ENCODE measurements around the gene ANXA4. TPM values are rescaled to one million over a fixed set of nuclear protein-coding genes. Genes with fewer than 3 reads are reported as not detected.

ANXA4 gene
- total and polyA plus RNA-seq, 4 donors, result 17.6 to 135 (median 59.4) TPM

DNA sequence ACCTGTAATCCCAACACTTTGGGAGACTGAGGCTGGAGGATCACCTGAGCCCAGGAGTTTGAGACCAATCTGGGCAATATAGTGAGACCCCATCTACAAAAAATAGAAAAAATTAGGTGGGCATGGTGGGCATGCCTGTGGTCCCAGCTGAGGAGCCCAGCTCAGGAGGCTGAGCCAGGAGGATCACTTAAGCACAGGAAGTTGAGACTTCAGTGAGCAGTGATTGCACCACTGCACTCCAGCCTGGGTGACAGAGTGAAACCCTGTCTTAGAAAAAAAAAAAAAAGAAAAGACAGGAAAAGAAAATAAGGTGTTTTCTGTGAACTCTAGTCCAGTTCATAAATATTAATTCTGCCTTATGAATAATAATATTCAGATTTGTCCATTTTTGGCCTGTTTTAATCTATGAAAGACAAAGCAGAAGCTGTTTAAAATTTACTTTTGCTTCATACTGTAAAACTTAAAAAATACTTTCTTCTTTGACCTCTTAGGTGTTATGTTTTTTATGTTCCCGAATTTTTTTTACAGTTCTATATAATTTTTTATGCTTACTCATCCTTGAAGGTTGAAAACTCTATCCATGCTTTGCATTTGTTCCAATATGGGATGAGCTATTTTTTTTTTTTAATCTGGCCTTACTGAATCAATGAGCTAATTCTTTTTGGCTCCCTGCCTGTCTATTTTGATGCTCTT, 8.4 kb upstream of the ANXA4 start (continued):
- no peak for TF ChIP-seq ZBTB33 (IDR thresholded peaks at IDR 0.05)
- no peak for TF ChIP-seq FOXA1 (IDR thresholded peaks at IDR 0.05)
- no peak for TF ChIP-seq YY1 (IDR thresholded peaks at IDR 0.05)

GRCh38 chr2:69734035-69734611, 7.8 kb upstream of the ANXA4 start:
- H3K9me3 ChIP-seq (ENCODE audit: control insufficient read depth in 4 of 4, low read length in 3 of 4), result no peaks in the 10 kb centered on the region
- no peak overlapping the region for H3K27ac ChIP-seq (ENCODE audit: low read depth in 1 of 2, low read length in 2 of 2)
- H3K9ac ChIP-seq (ENCODE audit: low read depth in 1 of 2, low read length in 2 of 2), result no peak overlapping the region
- no peak overlapping the region for H3K4me3 ChIP-seq (ENCODE audit: low read depth in 1 of 3, low read length in 3 of 3)
- WGBS, result 43% methylated on average over 5 of the region's 5 CpGs
- no peaks in the 10 kb centered on the region for H3K36me3 ChIP-seq (ENCODE audit: control insufficient read depth in 4 of 4, insufficient read depth in 3 of 4, low read depth in 1 of 4, low read length in 3 of 4)
- no peak for DNase-seq (ENCODE audit: low spot score)
- TF ChIP-seq EGR1 (IDR thresholded peaks at IDR 0.05; ENCODE audit: low read depth in 2 of 2), result no peak
- H3K4me1 ChIP-seq (ENCODE audit: control insufficient read depth in 4 of 4, insufficient read depth in 4 of 4, low read length in 3 of 4), result no peaks in the 10 kb centered on the region
- no peaks in the 10 kb centered on the region for H3K27me3 ChIP-seq (ENCODE audit: control insufficient read depth in 4 of 4, insufficient read depth in 4 of 4, low read length in 3 of 4)

DNA sequence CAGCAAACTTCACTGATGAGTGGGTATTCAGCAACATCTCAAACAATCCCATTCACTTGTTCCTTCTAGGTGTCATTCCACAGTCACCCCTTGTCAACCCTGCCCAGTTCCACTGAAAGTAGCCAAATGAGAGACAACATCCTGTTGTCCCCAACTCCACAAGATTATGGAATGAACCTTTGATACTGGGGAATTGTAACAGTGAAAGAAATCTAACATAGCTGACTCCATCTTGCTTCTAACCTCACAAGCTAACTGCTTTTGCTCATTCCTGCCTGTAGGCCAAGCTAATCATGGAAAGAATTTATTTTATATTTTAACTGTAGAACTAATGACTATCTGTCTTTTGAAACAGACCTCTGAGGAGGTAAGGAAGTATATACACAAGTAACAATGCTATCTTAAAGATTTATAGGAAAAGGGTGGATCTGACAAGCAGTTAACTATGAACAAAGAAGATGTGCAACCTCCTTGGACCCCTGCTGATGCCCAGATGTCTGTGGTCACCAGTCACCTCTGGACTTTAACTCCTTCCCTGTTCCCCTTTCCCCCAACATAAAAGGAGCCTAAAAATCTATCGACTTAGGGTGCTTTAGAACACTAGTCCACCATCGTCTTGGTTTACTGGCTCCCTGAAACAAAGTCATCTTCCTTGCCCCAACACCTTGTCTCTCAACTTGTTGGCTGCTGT, 6.9 kb upstream of the ANXA4 start:
- no peaks in the 10 kb centered on the region for H3K36me3 ChIP-seq (ENCODE audit: control insufficient read depth in 4 of 4, insufficient read depth in 3 of 4, low read depth in 1 of 4, low read length in 3 of 4)
- no peak overlapping the region for H3K9ac ChIP-seq (ENCODE audit: low read depth in 1 of 2, low read length in 2 of 2)
- no peaks in the 10 kb centered on the region for H3K4me1 ChIP-seq (ENCODE audit: control insufficient read depth in 4 of 4, insufficient read depth in 4 of 4, low read length in 3 of 4)
- TF ChIP-seq FOXA1 (IDR thresholded peaks at IDR 0.05) (no peak), HNF4A (conservative IDR thresholded peaks at IDR 0.05) (no peak), FOXA2 (IDR thresholded peaks at IDR 0.05) (no peak), JUND (IDR thresholded peaks at IDR 0.05) (no peak), EGR1 (IDR thresholded peaks at IDR 0.05; ENCODE audit: low read depth in 2 of 2) (no peak), ZBTB33 (IDR thresholded peaks at IDR 0.05) (no peak), RXRA (IDR thresholded peaks at IDR 0.05) (no peak), TAF1 (conservative IDR thresholded peaks at IDR 0.05) (no peak), RAD21 (IDR thresholded peaks at IDR 0.05) (no peak), MAX (IDR thresholded peaks at IDR 0.05) (no peak), SP1 (IDR thresholded peaks at IDR 0.05) (no peak), NR2F2 (IDR thresholded peaks at IDR 0.05) (no peak)
- TF ChIP-seq, protein P1, sequence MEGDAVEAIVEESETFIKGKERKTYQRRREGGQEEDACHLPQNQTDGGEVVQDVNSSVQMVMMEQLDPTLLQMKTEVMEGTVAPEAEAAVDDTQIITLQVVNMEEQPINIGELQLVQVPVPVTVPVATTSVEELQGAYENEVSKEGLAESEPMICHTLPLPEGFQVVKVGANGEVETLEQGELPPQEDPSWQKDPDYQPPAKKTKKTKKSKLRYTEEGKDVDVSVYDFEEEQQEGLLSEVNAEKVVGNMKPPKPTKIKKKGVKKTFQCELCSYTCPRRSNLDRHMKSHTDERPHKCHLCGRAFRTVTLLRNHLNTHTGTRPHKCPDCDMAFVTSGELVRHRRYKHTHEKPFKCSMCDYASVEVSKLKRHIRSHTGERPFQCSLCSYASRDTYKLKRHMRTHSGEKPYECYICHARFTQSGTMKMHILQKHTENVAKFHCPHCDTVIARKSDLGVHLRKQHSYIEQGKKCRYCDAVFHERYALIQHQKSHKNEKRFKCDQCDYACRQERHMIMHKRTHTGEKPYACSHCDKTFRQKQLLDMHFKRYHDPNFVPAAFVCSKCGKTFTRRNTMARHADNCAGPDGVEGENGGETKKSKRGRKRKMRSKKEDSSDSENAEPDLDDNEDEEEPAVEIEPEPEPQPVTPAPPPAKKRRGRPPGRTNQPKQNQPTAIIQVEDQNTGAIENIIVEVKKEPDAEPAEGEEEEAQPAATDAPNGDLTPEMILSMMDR (IDR thresholded peaks at IDR 0.05; ENCODE audit: low read depth, low read length, missing input control), result no peak
- TF ChIP-seq, protein P2, sequence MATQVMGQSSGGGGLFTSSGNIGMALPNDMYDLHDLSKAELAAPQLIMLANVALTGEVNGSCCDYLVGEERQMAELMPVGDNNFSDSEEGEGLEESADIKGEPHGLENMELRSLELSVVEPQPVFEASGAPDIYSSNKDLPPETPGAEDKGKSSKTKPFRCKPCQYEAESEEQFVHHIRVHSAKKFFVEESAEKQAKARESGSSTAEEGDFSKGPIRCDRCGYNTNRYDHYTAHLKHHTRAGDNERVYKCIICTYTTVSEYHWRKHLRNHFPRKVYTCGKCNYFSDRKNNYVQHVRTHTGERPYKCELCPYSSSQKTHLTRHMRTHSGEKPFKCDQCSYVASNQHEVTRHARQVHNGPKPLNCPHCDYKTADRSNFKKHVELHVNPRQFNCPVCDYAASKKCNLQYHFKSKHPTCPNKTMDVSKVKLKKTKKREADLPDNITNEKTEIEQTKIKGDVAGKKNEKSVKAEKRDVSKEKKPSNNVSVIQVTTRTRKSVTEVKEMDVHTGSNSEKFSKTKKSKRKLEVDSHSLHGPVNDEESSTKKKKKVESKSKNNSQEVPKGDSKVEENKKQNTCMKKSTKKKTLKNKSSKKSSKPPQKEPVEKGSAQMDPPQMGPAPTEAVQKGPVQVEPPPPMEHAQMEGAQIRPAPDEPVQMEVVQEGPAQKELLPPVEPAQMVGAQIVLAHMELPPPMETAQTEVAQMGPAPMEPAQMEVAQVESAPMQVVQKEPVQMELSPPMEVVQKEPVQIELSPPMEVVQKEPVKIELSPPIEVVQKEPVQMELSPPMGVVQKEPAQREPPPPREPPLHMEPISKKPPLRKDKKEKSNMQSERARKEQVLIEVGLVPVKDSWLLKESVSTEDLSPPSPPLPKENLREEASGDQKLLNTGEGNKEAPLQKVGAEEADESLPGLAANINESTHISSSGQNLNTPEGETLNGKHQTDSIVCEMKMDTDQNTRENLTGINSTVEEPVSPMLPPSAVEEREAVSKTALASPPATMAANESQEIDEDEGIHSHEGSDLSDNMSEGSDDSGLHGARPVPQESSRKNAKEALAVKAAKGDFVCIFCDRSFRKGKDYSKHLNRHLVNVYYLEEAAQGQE (IDR thresholded peaks at IDR 0.05), result no peak
- DNase-seq (ENCODE audit: low spot score), result no peak
- no peaks in the 10 kb centered on the region for H3K27me3 ChIP-seq (ENCODE audit: control insufficient read depth in 4 of 4, insufficient read depth in 4 of 4, low read length in 3 of 4)
- no peaks in the 10 kb centered on the region for H3K9me3 ChIP-seq (ENCODE audit: control insufficient read depth in 4 of 4, low read length in 3 of 4)
- H3K4me3 ChIP-seq (ENCODE audit: low read depth in 1 of 3, low read length in 3 of 3), result no peak overlapping the region
- H3K27ac ChIP-seq (ENCODE audit: low read depth in 1 of 2, low read length in 2 of 2), result no peak overlapping the region
- 97% methylated on average over 2 of the region's 2 CpGs for WGBS

All from liver (tissue), 9 donors.